Measurements from ENCODE around the gene CENPX. TPM values are rescaled to one million over a fixed set of nuclear protein-coding genes. Genes with fewer than 3 reads are reported as not detected.

CENPX gene
- total RNA-seq = 100 to 1,000 TPM in 1 of 2 donors, 10 to 100 TPM in 1; 91.1 to 238 TPM

- no peaks in the 10 kb centered on the region for H3K36me3 ChIP-seq
- intact Hi-C loops (cut with DNase I) = no loop called here
These were observed at the start of gene CENPX for GRCh38 chr17:82022310-82022980. Gene CENPX, minus strand, starts transcription at chr17:82022878. Its CDS starts 17 bp downstream, at chr17:82022861.

GRCh38 chr17:82070611-82071010 lies 47.9 kb upstream of the CENPX start:
- Histone ChIP-seq H3K27ac (no peak overlapping the region), H3K9ac (ENCODE audit: low read depth in 2 of 2, low read length in 2 of 2) (no peak overlapping the region), H3K27me3 (no peaks in the 10 kb centered on the region), H3K36me3 (no peaks in the 10 kb centered on the region), H3K4me1 (no peaks in the 10 kb centered on the region), H3K9me3 (no peaks in the 10 kb centered on the region), H3K4me3 (no peak overlapping the region)
- DNase-seq = no peak
- intact Hi-C loops (cut with DNase I) = no loop called here
- TF ChIP-seq, protein P1, sequence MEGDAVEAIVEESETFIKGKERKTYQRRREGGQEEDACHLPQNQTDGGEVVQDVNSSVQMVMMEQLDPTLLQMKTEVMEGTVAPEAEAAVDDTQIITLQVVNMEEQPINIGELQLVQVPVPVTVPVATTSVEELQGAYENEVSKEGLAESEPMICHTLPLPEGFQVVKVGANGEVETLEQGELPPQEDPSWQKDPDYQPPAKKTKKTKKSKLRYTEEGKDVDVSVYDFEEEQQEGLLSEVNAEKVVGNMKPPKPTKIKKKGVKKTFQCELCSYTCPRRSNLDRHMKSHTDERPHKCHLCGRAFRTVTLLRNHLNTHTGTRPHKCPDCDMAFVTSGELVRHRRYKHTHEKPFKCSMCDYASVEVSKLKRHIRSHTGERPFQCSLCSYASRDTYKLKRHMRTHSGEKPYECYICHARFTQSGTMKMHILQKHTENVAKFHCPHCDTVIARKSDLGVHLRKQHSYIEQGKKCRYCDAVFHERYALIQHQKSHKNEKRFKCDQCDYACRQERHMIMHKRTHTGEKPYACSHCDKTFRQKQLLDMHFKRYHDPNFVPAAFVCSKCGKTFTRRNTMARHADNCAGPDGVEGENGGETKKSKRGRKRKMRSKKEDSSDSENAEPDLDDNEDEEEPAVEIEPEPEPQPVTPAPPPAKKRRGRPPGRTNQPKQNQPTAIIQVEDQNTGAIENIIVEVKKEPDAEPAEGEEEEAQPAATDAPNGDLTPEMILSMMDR (IDR thresholded peaks at IDR 0.05) = no peak

More at GRCh38 chr17:82022310-82022980, at the start of gene CENPX:
- peak within 1 kb of the TSS; percentile 77 for H3K4me3 ChIP-seq
- H3K4me1 ChIP-seq = peaks cover 17% of the 10 kb centered on the region
- no peaks in the 10 kb centered on the region for H3K9me3 ChIP-seq
- DNase-seq = no peak
- TF ChIP-seq, protein P1 (IDR thresholded peaks at IDR 0.05) = no peak
- H3K9ac ChIP-seq (ENCODE audit: low read depth in 2 of 2, low read length in 2 of 2) = peak within 1 kb of the TSS; percentile 90 to 94
- H3K27ac ChIP-seq = peak within 1 kb of the TSS; percentile 54
- no peaks in the 10 kb centered on the region for H3K27me3 ChIP-seq

DNA sequence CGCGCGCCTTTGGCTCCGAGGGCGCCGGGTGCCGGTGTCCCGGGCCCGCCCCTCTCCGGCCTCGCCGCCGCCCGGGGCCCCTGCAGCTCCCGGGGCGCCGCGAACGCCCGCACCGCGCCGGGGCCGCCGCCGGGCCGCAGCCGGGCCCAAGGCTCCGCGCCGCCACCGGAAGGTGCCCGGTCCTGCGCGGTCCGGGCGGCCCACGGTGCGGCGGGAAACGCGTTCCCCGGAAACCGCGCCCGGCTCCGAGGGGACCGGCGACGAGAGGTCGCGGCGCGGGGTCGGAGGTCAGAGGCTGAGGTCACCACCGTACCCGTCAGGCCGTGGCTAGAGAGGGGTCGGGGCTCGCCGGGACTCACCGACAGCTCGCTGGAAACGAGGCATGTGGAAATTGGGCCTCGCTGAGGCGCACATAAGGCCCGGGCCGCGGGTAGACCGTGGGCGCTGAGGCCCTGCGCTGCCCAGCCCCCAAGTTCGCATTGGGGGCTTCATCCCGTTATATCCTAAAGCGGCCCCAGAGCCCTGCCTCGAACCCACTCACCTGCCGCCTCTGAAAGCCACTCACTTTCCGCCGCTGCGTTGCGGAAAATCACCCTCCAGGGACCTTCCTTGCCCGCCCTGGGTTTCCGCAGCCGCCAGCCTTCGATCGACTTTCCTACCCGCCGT lies 43.1 kb upstream of the CENPX start, which contains the start of gene DUS1L:
DUS1L (minus strand) TSS at position 167 of the 666 bp plus-strand sequence. CDS start 745 bp downstream, outside the sequence.
- Histone ChIP-seq H3K9ac (ENCODE audit: low read depth in 2 of 2, low read length in 2 of 2) (peak within 1 kb of the TSS; percentile 72 to 92), H3K4me3 (peak within 1 kb of the TSS; percentile 98), H3K9me3 (no peaks in the 10 kb centered on the region), H3K36me3 (peaks cover 5% of the 10 kb centered on the region), H3K27ac (peak within 1 kb of the TSS; percentile 72), H3K27me3 (no peaks in the 10 kb centered on the region), H3K4me1 (peaks cover 8% of the 10 kb centered on the region)
- peak; percentile 52 for DNase-seq
- intact Hi-C loops (cut with DNase I) = no loop called here
- TF ChIP-seq, protein P1 (IDR thresholded peaks at IDR 0.05) = no peak

DNA sequence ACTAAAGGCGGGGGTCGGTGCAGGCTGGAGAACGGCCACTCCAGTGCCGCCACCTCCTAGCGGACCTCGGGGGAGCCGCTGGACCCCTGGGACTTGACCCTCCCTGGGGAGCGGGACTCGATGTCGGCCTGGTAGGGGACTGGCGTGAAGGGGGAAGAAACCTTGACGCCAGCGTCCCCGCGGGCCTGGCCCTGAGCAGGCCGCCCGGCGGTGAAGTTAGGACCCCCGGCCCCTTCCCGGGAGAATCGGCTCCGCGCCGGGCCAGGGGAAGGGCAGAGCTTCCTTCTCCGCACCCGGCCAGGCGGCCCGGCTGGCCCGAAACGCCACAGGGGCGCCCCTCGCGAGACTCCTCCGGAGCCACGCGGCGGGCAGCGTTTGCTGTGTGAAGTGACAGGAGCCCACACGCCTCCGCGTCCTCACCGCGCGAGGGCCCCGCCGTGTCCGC lies 42.5 kb upstream of the CENPX start:
- Histone ChIP-seq H3K4me1 (peaks cover 8% of the 10 kb centered on the region), H3K9me3 (no peaks in the 10 kb centered on the region), H3K27me3 (no peaks in the 10 kb centered on the region), H3K4me3 (peak overlapping the region; percentile 98), H3K9ac (ENCODE audit: low read depth in 2 of 2, low read length in 2 of 2) (peak overlapping the region; percentile 72 to 92), H3K27ac (peak overlapping the region; percentile 47), H3K36me3 (peaks cover 10% of the 10 kb centered on the region)
- TF ChIP-seq, protein P1 (IDR thresholded peaks at IDR 0.05) = no peak
- no peak for DNase-seq
- intact Hi-C loops (cut with DNase I) = no loop called here

DNA sequence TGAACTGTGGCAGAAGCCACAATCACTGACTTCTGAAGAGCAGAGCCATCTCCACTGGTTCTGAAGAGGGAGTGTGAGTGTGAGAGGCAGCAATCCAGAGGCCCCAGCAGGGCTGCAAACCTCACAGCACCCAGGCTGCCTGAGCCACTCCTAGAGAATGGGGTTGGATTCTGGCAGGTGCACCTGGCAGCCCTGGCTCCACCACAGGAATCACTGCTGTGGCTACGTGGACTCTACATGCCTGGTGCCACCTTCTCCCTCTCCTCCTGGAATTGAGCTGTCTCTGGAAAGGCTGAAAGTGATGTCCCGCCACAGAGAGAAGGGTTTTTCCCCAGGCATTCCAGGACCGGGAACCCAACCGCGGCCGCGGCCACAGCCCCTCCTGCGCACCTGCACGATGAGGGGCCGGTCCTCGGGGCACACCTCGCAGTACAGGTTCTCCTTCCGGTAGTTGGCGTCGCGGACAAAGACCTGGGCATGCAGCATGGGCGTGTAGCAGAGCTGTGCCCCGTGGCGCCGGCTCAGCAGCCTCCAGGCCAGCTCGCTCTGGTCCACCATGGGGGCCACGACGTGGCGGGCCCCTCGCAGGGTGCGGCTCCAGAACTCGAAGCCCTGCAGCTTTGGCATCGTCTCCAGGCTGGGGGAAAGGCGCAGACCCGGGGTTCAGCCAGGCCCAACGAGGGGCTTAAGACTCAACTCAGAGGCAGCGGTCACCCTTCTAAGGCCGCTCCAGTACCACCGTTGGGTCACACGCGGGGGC lies 41.9 kb upstream of the CENPX start:
- intact Hi-C loops (cut with DNase I) = no loop called here
- peak; percentile 72 for DNase-seq

More for the DNA sequence above, 41.9 kb upstream of the CENPX start:
- H3K4me1 ChIP-seq = peaks cover 8% of the 10 kb centered on the region
- H3K4me3 ChIP-seq = peak overlapping the region; percentile 98
- H3K27me3 ChIP-seq = no peaks in the 10 kb centered on the region
- H3K9ac ChIP-seq (ENCODE audit: low read depth in 2 of 2, low read length in 2 of 2) = peak overlapping the region; percentile 72 to 92
- no peaks in the 10 kb centered on the region for H3K9me3 ChIP-seq
- TF ChIP-seq, protein P1 (IDR thresholded peaks at IDR 0.05) = no peak
- peaks cover 13% of the 10 kb centered on the region for H3K36me3 ChIP-seq
- H3K27ac ChIP-seq = peak overlapping the region; percentile 47

All from colonic mucosa (tissue), 4 donors.